Thyroid gland (tissue), 4 donors: ENCODE results near the gene PTDSS2. TPM values are rescaled to one million over a fixed set of nuclear protein-coding genes. Genes with fewer than 3 reads are reported as not detected.

Experiments
- DNase-seq, 2 donors: peaks; one replicate each; pipeline ENCODE4 v3.0.0-alpha.2; 2019
- H3K27ac ChIP-seq, 3 donors: fragments of 200-600 bp; sonication (generic); 1 replicate in 2 of 3; 2 replicates in 1 of 3; pipeline ENCODE4 v1.5.1; 2016 to 2019; ENCODE audit warnings: mild to moderate bottlenecking in 1 of 3, moderate library complexity in 1 of 3
- H3K27me3 ChIP-seq: fragments of 200-600 bp; sonication (generic); one replicate; pipeline ENCODE4 v1.5.1; 2019
- H3K36me3 ChIP-seq, 2 donors: fragments of 200-600 bp; sonication (generic); one replicate each; pipeline ENCODE4 v1.5.1; 2016 to 2019
- H3K4me1 ChIP-seq, 2 donors: fragments of 200-600 bp; sonication (generic); one replicate each; pipeline ENCODE4 v1.5.1; 2017 to 2019
- H3K4me3 ChIP-seq, 3 donors: fragments of 200-600 bp; sonication (generic); replicated peaks in 1 of 3; 1 replicate in 2 of 3; 2 replicates in 1 of 3; pipeline ENCODE4 v1.5.1; 2016; ENCODE audit warnings: mild to moderate bottlenecking in 1 of 3
- H3K9me3 ChIP-seq: fragments of 200-600 bp; sonication (generic); one replicate; pipeline ENCODE4 v1.5.1; 2017
- POLR2A ChIP-seq, 2 donors: fragments of 450-650 bp; IDR thresholded peaks; one replicate each; pipeline ENCODE4 v1.6.1; 2017; ENCODE audit warnings: antibody characterized with exemption in 2 of 2, mild to moderate bottlenecking in 2 of 2, moderate library complexity in 1 of 2
- WGBS, 2 donors: methylation state at CpG; one replicate each; pipeline ENCODE4 v1.1.5; 2017; 5-methylcytosine and 5-hydroxymethylcytosine counted together
- intact Hi-C: fragments of 100-400 bp; cut with DNase I; formaldehyde crosslinking; loops from one replicate; pipeline ENCODE4 v1.15.1; 2023
- total RNA-seq, 4 donors: library from RNA; depleted of rRNA; stranded (reverse); fragments of >200 nt; gene quantifications; one replicate each; pipeline ENCODE4 v1.2.3, GENCODE V29; 2016
- TF ChIP-seq, protein P1 (sequence below), 6 experiments: fragments of 200-600 bp in 3 of 6; fragments of 450-650 bp in 3 of 6; sonication (generic) in 3 of 6; IDR thresholded peaks; one replicate each; pipeline ENCODE4 v1.5.1; 2016 to 2019; ENCODE audit warnings: antibody characterized with exemption in 6 of 6, mild to moderate bottlenecking in 2 of 6, inconsistent platforms in 1 of 6, moderate library complexity in 1 of 6

Gene PTDSS2
- total RNA-seq, 4 donors from 2014 or later = 40.8 to 69.9 (median 41.7) TPM

DNA sequence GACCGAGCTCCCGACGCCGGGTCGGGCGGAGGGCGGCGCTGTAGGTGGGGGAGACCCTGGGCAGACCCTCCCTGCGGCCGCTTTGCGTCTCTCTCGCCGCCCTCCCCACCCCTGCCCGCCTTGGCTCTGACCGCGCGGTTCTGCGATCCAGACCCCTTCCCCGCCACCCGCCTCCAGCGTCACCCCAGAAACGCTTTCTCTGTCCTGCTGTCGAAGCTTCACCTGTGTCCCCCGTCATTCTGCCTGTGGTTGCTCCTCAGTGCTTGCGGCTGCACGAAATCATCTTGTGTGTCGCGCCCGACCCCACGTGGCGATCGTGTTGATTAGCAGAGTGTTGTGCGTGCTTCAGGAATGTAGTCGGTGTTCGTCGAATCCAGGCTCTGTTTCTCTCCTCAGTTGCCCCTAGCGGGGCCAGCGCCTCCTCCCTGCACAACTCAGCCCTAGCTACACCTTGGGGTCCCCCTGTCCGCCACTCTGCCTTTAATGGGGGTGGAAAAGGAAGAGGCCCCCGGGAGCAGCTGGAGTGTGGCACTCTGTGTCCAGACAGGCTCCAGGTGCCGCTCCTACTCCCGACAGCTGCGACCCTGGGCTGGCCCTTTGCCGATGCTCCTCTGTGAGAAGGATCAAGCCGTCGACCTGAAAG is 851 bp downstream of the PTDSS2 start:
- Histone ChIP-seq H3K27ac (peak overlapping the region in 2 of 3 donors; percentile 92 to 96), H3K4me3 (peak overlapping the region; percentile 79 to 98 (median 93)), H3K36me3 (no peaks in the 10 kb centered on the region), H3K27me3 (no peaks in the 10 kb centered on the region), H3K4me1 (peaks cover 21 to 22% of the 10 kb centered on the region in 2 donors), H3K9me3 (no peaks in the 10 kb centered on the region)
- TF ChIP-seq POLR2A (IDR thresholded peaks at IDR 0.05) = no peak
- TF ChIP-seq, protein P1, sequence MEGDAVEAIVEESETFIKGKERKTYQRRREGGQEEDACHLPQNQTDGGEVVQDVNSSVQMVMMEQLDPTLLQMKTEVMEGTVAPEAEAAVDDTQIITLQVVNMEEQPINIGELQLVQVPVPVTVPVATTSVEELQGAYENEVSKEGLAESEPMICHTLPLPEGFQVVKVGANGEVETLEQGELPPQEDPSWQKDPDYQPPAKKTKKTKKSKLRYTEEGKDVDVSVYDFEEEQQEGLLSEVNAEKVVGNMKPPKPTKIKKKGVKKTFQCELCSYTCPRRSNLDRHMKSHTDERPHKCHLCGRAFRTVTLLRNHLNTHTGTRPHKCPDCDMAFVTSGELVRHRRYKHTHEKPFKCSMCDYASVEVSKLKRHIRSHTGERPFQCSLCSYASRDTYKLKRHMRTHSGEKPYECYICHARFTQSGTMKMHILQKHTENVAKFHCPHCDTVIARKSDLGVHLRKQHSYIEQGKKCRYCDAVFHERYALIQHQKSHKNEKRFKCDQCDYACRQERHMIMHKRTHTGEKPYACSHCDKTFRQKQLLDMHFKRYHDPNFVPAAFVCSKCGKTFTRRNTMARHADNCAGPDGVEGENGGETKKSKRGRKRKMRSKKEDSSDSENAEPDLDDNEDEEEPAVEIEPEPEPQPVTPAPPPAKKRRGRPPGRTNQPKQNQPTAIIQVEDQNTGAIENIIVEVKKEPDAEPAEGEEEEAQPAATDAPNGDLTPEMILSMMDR (IDR thresholded peaks at IDR 0.05) = peak in 3 of 6 experiments; percentile 37 to 54 (median 45)
- peak; percentile 82 to 83 for DNase-seq
- intact Hi-C loops = loop anchor here (5.0 to 10.0 kb wide), 2 partner anchors 51 to 246 kb away; partner anchors contain the start of genes BET1L and RIC8A
- 1 to 6% methylated on average over 13 to 25 of the region's 46 CpGs for WGBS, 2 donors

DNA sequence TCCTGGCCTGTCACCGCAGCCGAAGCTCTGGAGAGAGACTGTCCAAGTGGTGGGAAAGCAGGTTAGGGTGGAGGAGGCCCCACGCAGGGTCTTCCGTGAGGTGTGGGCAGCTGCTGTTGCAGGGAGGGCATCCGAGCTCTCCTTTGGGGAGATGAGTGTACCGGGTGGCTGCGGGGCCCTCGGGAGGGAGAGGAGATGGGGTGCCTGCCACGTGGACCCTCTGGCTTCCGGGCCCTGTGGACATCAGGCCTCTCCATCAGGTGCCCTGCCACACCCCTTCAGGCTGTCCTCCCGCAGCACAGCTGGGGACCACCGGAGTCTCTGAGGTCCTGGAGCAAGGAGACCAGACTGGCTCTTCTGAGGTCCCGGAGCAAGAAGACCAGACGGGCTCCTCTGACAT is 1.7 kb downstream of the PTDSS2 start:
- WGBS, 2 donors = 86 to 94% methylated on average over 10 to 14 of the region's 14 CpGs

DNA sequence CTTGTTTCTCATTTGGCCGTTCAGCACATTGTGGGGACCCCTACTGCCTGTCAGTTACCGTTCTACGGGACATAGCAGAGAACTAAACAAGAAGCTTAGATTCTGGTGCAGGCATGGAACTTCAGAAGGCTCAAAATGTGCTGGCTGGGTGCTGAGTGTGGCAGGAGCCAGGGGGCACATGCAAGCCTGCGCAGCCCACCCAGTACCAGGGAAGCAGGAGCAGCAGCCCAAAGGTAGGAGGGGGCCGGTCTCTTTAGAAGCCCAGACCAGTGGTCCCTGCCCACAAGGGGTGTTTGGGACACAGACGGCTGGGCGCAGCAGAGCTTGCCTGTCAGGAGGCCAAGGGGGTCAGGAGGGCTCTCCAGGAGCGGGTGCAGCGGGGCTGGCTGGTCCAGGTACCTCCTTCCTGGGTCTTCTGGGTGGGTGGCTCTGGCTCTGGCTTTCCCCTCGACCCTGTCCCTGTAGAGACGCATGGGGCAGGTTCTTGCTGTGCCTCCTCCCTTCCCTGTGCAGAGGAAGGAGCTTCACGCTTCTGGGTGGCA is 2.2 kb downstream of the PTDSS2 start:
- DNase-seq = no peak
- H3K4me3 ChIP-seq = no peak overlapping the region
- intact Hi-C loops = loop anchor here (5.0 to 10.0 kb wide), 2 partner anchors 50 to 247 kb away; partner anchors contain the start of genes BET1L and RIC8A
- no peaks in the 10 kb centered on the region for H3K9me3 ChIP-seq
- no peak overlapping the region for H3K27ac ChIP-seq
- H3K36me3 ChIP-seq = no peaks in the 10 kb centered on the region
- TF ChIP-seq, protein P1 (IDR thresholded peaks at IDR 0.05) = no peak
- TF ChIP-seq POLR2A (IDR thresholded peaks at IDR 0.05) = no peak
- peaks cover 21 to 22% of the 10 kb centered on the region in 2 donors for H3K4me1 ChIP-seq
- H3K27me3 ChIP-seq = no peaks in the 10 kb centered on the region
- WGBS, 2 donors = 87 to 90% methylated on average over 9 to 10 of the region's 12 CpGs

More for the DNA sequence above, 1.7 kb downstream of the PTDSS2 start:
- TF ChIP-seq, protein P1 (IDR thresholded peaks at IDR 0.05) = no peak
- no peak for TF ChIP-seq POLR2A (IDR thresholded peaks at IDR 0.05)
- H3K4me1 ChIP-seq = peaks cover 21 to 22% of the 10 kb centered on the region in 2 donors
- DNase-seq = no peak
- H3K9me3 ChIP-seq = no peaks in the 10 kb centered on the region
- no peak overlapping the region for H3K4me3 ChIP-seq
- no peaks in the 10 kb centered on the region for H3K36me3 ChIP-seq
- no peaks in the 10 kb centered on the region for H3K27me3 ChIP-seq
- no peak overlapping the region for H3K27ac ChIP-seq
- intact Hi-C loops = loop anchor here (5.0 to 10.0 kb wide), 2 partner anchors 51 to 247 kb away; partner anchors contain the start of genes BET1L and RIC8A

DNA sequence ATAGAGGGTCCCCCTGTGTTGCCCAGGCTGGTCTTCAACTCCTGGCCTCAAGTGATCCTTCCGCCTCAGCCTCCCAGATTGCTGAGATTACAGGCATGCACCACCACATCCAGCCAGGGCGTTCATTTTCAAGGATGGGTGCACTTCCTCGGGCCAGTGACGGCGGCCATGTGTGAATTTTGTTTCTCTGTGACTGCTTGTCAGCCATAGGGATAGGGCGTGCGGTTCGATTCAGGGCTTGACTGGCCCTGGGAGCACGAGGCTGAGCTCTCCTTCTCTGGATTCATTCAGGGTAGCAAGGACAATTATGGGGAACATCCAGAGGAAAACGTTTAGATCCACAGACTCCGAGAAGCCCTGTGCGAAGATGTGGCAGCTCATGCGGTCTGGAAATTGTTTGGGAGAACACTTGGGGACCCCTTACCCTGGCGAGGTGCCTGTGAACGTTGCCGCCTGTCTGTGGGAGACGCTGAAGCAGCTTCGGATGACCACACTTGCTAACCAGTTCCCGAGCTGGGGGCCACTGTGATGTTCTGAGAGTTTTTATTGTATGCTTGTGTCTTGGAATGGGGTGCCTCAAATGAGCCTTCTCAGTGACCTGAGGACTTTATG is 2.9 kb downstream of the PTDSS2 start:
- no peaks in the 10 kb centered on the region for H3K27me3 ChIP-seq
- 91 to 93% methylated on average over 16 to 19 of the region's 19 CpGs for WGBS, 2 donors
- intact Hi-C loops = loop anchor here (5.0 to 10.0 kb wide), 2 partner anchors 49 to 248 kb away; partner anchors contain the start of genes BET1L and RIC8A
- H3K27ac ChIP-seq = no peak overlapping the region
- H3K9me3 ChIP-seq = no peaks in the 10 kb centered on the region
- TF ChIP-seq POLR2A (IDR thresholded peaks at IDR 0.05) = no peak
- TF ChIP-seq, protein P1 (IDR thresholded peaks at IDR 0.05) = no peak
- no peak for DNase-seq
- no peak overlapping the region for H3K4me3 ChIP-seq
- peaks cover 21 to 22% of the 10 kb centered on the region in 2 donors for H3K4me1 ChIP-seq
- H3K36me3 ChIP-seq = no peaks in the 10 kb centered on the region
